Inflammatory macrophage treated with lipopolysaccharide for 4 hours (primary cell): ENCODE results near the gene LYAR.

ENCODE experiments used
- DNase-seq: peaks from one replicate; pipeline ENCODE4 v3.0.0-alpha.2; 2020

The LYAR gene

DNA sequence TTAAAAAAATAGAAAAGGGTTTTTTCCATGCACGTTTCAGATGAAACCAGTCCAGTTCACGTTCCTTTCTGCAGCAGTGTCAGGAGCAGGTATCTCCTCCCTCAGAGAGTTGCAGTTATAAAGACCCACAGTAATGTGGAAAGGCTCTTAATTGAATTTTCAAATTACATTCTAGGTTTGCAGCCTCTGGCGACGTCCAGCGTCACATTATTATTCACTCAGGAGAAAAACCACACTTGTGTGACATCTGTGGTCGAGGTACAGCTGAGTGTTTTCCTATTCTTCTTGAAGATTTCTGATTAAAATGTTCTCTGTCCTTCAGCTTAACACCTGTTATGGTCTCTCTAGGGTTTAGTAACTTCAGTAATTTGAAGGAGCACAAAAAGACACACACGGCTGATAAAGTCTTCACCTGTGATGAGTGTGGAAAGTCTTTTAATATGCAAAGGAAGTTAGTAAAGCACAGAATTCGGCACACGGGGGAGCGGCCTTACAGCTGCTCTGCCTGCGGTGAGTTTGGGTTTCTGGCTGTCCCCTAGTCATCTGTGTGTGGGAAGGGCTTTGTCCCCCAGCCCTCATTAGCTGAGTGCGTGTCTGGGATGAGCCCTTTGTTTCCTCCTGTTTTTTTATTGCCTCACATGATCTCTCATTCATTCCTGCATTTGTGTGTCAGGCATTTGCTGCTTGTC, 25.7 kb upstream of the LYAR start:
- no peak for DNase-seq

DNA sequence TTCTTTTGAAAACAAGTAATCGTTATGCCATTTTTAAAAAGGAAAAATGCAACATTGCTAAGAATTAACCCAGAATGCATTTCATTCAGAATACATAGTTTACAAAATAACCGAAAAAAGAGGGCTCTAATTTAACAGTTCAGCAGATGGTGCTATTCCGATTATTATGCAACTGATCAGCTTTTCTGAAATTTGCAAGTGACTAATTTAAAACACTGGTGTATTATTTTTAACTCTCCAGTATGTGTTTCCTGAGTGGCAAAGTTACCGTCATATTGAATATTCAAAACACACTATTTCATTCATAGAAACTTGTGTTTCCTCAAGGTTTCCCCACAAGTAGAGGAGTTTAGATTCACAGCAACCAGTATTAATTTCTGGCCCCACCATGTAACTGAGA, 21.2 kb upstream of the LYAR start:
- no peak for DNase-seq

- DNase-seq = no peak
Measured at GRCh38 chr4:4308800-4309441, 19.0 kb upstream of the LYAR start.

DNA sequence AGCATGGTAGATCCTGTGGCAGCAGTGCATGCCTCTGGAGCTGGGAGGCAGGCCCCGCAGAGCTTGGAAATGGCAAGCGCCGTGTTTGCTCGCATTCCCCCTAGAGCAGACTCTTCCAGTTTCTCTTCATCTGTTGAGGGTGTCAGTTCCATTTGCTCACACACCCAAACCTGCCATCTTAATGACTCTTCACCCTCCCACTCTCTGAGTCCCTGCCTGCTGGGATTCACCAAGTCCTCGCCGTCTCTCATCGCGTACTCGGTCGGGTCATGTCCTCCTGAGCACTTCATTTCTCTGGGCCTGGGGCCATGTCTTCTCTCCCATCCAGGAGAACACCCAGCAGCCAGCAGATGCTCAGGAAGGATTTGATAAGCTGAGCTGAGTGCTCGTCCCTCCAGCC, 17.0 kb upstream of the LYAR start:
- no peak for DNase-seq

DNA sequence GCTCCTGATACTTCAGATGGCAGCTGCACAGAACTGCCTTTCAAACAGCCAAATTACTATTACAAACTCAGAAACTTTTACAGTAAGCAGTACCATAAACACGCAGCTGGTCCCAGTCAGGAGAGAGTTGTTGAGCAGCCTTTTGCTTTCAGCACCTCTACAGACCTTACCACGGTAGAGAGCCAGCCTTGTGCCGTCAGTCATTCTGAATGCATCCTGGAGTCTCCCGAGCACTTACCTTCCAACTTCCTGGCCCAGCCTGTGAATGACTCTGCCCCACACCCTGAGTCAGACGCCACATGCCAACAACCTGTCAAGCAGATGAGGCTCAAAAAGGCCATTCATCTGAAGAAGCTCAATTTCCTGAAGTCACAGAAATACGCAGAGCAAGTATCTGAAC, 12.5 kb upstream of the LYAR start:
- DNase-seq = no peak

DNA sequence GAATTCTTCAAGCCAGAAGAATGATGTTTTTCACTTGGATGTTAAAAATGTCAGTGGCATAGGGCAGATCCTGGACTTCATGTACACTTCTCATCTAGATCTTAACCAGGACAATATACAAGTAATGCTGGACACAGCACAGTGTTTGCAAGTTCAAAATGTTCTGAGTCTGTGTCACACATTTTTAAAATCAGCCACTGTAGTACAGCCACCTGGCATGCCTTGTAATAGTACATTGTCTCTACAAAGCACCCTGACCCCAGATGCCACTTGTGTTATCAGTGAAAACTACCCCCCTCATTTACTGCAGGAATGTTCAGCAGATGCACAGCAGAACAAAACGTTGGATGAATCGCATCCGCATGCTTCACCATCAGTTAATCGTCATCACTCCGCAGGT, 12.0 kb upstream of the LYAR start:
- DNase-seq = no peak

DNA sequence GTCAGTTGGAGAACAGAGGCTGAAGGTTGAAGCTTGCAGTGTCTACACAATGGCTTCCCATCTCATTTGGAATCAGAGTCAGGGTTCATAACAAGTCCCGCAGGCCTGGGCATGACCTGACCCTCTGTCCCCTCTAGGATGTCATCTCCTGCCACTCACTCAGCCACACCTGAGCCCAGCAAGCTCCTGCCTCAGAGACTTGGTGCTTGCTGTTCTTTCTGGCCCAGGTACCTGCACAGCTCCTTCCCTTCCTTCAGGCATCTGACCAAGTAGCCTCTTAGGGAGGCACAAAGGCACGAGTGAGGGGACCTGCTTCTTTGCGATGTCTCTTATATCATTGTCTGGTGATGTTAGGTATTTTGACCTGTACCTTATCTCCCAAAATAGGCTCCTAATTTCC, 9.1 kb upstream of the LYAR start:
- no peak for DNase-seq

GRCh38 chr4:4296283-4296846, 6.4 kb upstream of the LYAR start:
- DNase-seq = no peak

DNA sequence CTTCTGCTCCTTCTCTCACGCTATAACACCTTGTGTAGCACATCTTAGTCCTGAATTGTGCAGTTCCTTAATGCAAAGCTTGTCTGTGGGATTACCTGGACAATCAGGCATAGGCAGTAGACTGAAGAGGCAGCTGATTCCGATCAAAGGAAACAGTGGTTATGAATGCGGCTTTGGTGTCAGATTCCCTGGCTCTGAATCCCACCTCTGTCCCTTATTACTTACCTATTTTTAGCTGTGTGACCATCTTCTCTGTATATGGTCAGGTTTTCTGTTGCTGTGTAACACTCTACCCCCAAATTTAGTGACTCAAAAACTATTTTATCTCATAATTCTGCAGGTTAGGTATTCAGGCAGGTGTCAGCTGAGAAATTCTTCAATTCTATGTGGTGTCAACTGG, 3.3 kb upstream of the LYAR start:
- no peak for DNase-seq

DNA sequence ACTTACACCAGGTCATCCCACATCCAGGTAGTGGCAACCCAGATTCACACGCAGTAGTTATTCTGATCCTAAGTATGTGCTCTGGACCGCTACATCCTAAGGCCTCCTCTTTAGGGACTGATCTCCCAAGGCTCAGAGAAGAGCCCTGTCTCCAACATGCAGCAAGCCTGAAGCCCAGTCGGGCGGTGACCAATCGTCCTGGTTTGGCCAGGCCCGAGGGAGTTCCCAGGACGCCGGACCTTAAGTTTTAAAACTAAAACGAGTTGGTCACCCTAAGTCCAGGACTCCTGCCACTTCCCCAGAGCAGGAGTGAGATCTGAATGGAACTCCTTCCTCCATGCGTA, 385 bp downstream of the LYAR start:
- no peak for DNase-seq

GRCh38 chr4:4289055-4289454, 899 bp downstream of the LYAR start:
- no peak for DNase-seq

GRCh38 chr4:4288098-4288497, 1.9 kb downstream of the LYAR start:
- no peak for DNase-seq

GRCh38 chr4:4284827-4285618, 4.9 kb downstream of the LYAR start:
- DNase-seq = no peak

DNA sequence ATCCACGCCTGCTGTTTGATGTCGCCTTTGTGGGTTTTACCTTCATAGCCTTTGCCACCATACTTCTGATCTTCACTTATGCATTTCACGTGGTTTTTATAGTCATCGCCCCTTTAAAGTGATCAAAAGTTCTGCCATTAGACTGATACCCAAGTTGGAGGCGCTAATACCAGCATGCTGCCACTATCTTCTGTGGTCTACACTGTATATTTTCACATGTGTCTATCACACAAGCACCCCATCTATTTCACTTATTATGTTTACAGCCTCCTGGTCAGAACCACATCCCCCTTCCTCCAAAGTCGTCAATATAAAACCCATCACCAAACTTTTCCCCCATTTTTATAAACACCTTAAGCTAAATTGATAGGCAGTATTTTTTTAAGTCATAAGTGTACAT, 8.2 kb downstream of the LYAR start:
- no peak for DNase-seq

- no peak for DNase-seq
Measured at GRCh38 chr4:4277531-4277930, 12.4 kb downstream of the LYAR start.

- DNase-seq = peak; percentile 28
Measured at GRCh38 chr4:4274226-4274625, 15.7 kb downstream of the LYAR start.

DNA sequence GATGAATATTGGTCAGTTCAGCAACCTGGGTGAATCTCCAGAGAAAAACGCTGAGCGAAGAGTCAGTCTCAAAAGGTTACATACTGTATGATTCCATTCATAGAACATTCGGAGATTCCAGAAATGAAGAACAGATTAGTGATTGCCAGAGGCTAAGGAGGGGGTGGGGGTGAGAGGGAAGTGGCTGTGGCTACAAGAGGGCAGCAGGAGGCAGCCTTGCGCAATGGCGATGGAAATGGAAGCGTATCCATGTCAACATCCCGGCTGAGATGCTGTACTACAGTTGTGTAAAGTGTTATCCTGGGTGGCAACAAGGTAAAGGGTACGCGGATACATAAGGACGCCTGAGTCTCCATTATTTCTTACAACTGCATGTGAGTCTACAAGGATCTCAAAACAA, 18.0 kb downstream of the LYAR start:
- DNase-seq = peak; percentile 26

DNA sequence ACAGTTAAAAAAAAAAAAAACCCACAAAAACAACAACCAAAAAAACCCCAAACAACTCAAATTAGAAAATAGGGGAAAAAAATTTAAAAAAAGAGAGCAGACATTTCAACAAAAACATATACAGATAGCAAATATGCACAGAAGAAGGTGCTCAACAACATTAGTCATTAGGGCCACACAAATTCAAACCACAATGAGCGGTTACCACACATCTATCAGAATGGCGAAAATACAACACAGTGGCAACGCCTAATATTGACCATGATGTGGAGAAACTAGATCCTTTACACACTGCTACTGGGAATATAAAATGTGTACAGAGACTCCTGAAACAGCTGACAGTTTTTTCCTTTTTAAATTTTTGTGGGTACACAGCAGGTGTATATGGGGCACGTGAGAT, 19.4 kb downstream of the LYAR start:
- DNase-seq = peak; percentile 67

- DNase-seq = peak; percentile 84
Measured at GRCh38 chr4:4269856-4270255, 20.1 kb downstream of the LYAR start.

GRCh38 chr4:4269331-4269731, 20.6 kb downstream of the LYAR start:
- no peak for DNase-seq

GRCh38 chr4:4268776-4269175, 21.2 kb downstream of the LYAR start:
- DNase-seq = peak; percentile 90

- peak; percentile 66 for DNase-seq
Measured at GRCh38 chr4:4267981-4268380, 22.0 kb downstream of the LYAR start.

DNA sequence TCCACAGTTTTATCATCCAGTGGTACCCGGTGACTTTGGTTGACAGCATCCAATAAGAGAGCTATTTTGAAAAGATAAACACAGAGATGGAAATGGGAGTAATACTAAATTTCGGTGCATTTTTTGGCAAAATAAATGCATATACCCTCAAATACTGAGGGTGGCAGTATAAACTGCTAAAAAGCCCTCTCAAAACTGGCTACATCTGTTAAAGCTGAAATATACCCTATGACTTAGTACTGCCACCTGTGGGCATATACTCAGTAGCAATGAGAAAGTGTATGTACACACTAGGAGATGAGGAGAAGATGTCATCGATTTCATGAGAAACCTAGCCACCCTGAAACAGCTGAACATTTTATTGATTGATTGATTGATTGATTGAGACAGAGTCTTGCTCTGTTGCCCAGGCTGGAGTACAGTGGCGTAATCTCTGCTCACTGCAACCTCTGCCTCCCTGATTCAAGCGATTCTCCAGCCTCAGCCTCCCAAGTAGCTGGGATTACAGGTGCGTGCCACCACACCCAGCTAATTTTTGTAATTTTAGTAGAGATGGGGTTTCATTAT, 29.7 kb downstream of the LYAR start:
- peak; percentile 79 for DNase-seq
